IMR-90 (cell line): ENCODE measurements around the gene PDIA2. TPM values are rescaled to one million over a fixed set of nuclear protein-coding genes. Genes with fewer than 3 reads are reported as not detected.

Experiments
- ATAC-seq: fragments of 200-7000 bp; cut with Tn5 transposase; 2 replicates; pipeline ENCODE4 v1.9.1; 2020; ENCODE audit warnings: low read depth, mild to moderate bottlenecking, moderate library complexity
- BruUV-seq: library from RNA; stranded (reverse); fragments of 400-500 nt; replicated peaks from 2 replicates; lab custom pipeline; 2021; lab: Mats Ljungman, UMichigan
- CTCF ChIA-PET: fragments of 300-600 bp; formaldehyde crosslinking; extraction: SDS; loops from one replicate; lab custom pipeline; 2021; ENCODE audit warnings: antibody characterized with exemption; lab: Yijun Ruan, JAX
- POLR2A ChIA-PET: fragments of 300-600 bp; sonication (Branson Sonifier 250); formaldehyde crosslinking; loops from one replicate; lab custom pipeline; 2022; ENCODE audit warnings: antibody characterized with exemption; ENCODE audit not compliant: unreplicated experiment; lab: Charles Lee
- DNase-seq: peaks from one replicate; pipeline ENCODE4 v3.0.0; 2013
- H2AFZ ChIP-seq: replicated peaks from 2 replicates; pipeline ENCODE3; 2013; ENCODE audit warnings: low read length, mild to moderate bottlenecking; ENCODE audit not compliant: poor library complexity
- H2AK5ac ChIP-seq: 2 replicates; pipeline ENCODE4 v1.6.1; 2013; ENCODE audit warnings: low read depth, low read length, inconsistent platforms
- H2AK9ac ChIP-seq: replicated peaks from 2 replicates; pipeline ENCODE3; 2013; ENCODE audit warnings: mild to moderate bottlenecking, low read depth, low read length, moderate library complexity; ENCODE audit not compliant: poor library complexity
- H2BK120ac ChIP-seq: 2 replicates; pipeline ENCODE4 v1.6.1; 2013; ENCODE audit warnings: low read depth, low read length, inconsistent platforms
- H2BK15ac ChIP-seq: 3 replicates; pipeline ENCODE4 v1.6.1; 2013; ENCODE audit warnings: low read depth, low read length, inconsistent platforms
- H2BK20ac ChIP-seq: 2 replicates; pipeline ENCODE4 v1.6.1; 2013; ENCODE audit warnings: low read depth, mild to moderate bottlenecking, inconsistent platforms, low read length, moderate library complexity
- H2BK5ac ChIP-seq: 2 replicates; pipeline ENCODE4 v1.6.1; 2013; ENCODE audit warnings: mild to moderate bottlenecking, low read depth, low read length, inconsistent platforms; ENCODE audit not compliant: poor library complexity, severe bottlenecking
- H3K14ac ChIP-seq: replicated peaks from 2 replicates; pipeline ENCODE4 v1.6.1; 2013; ENCODE audit warnings: low read depth, low read length, inconsistent platforms
- H3K18ac ChIP-seq: 2 replicates; pipeline ENCODE4 v1.6.1; 2013; ENCODE audit warnings: low read depth, low read length, control low read depth
- H3K23ac ChIP-seq: 2 replicates; pipeline ENCODE4 v1.6.1; 2013; ENCODE audit warnings: low read depth, low read length, inconsistent platforms
- H3K27ac ChIP-seq: 2 replicates; pipeline ENCODE4 v1.5.1; 2013; ENCODE audit warnings: mild to moderate bottlenecking, control low read depth, low read length; ENCODE audit not compliant: insufficient read depth
- H3K27me3 ChIP-seq: 2 replicates; pipeline ENCODE4 v1.6.1; 2013; ENCODE audit warnings: low read length; ENCODE audit not compliant: control insufficient read depth, insufficient read depth
- H3K36me3 ChIP-seq: 2 replicates; pipeline ENCODE4 v1.6.1; 2013; ENCODE audit warnings: low read length, mixed read lengths; ENCODE audit not compliant: control insufficient read depth, insufficient read depth
- H3K4ac ChIP-seq: 2 replicates; pipeline ENCODE4 v1.6.1; 2013; ENCODE audit warnings: low read depth, low read length, inconsistent platforms
- H3K4me1 ChIP-seq: 2 replicates; pipeline ENCODE4 v1.6.1; 2013; ENCODE audit warnings: low read length, mixed read lengths; ENCODE audit not compliant: control insufficient read depth, insufficient read depth
- H3K4me2 ChIP-seq: 2 replicates; pipeline ENCODE4 v1.6.1; 2013; ENCODE audit warnings: low read depth, mild to moderate bottlenecking, control low read depth, low read length, moderate library complexity
- H3K4me3 ChIP-seq: 2 replicates; pipeline ENCODE4 v1.5.1; 2013; ENCODE audit warnings: low read depth, mild to moderate bottlenecking, control low read depth, low read length, moderate library complexity; ENCODE audit not compliant: insufficient read depth
- H3K56ac ChIP-seq: 2 replicates; pipeline ENCODE4 v1.6.1; 2013; ENCODE audit warnings: low read length, inconsistent platforms; ENCODE audit not compliant: insufficient read depth; ENCODE audit errors: extremely low read depth
- H3K79me1 ChIP-seq, 2 experiments: 2 replicates each; pipeline ENCODE4 v1.6.1; 2013; ENCODE audit warnings: low read length in 2 of 2, inconsistent platforms in 1 of 2, low read depth in 1 of 2
- H3K9ac ChIP-seq: 2 replicates; pipeline ENCODE4 v1.6.1; 2013; ENCODE audit warnings: low read depth, low read length, control low read depth
- H3K9me1 ChIP-seq: 2 replicates; pipeline ENCODE4 v1.6.1; 2013; ENCODE audit warnings: low read length, inconsistent platforms; ENCODE audit not compliant: insufficient read depth
- H3K9me3 ChIP-seq: 2 replicates; pipeline ENCODE4 v1.6.1; 2013; ENCODE audit warnings: low read length; ENCODE audit not compliant: control insufficient read depth, insufficient read depth
- H4K20me1 ChIP-seq: 2 replicates; pipeline ENCODE4 v1.6.1; 2013; ENCODE audit warnings: low read length, inconsistent platforms; ENCODE audit not compliant: insufficient read depth
- H4K5ac ChIP-seq: 2 replicates; pipeline ENCODE4 v1.6.1; 2013; ENCODE audit warnings: mild to moderate bottlenecking, low read depth, low read length, control low read depth
- H4K8ac ChIP-seq, 2 experiments: 2 replicates each; pipeline ENCODE4 v1.6.1; 2013; ENCODE audit warnings: low read depth in 2 of 2, low read length in 2 of 2, control low read depth in 1 of 2, inconsistent platforms in 1 of 2
- H4K91ac ChIP-seq: 2 replicates; pipeline ENCODE4 v1.6.1; 2013; ENCODE audit warnings: low read depth, low read length, inconsistent platforms; ENCODE audit not compliant: insufficient read depth
- BHLHE40 ChIP-seq: fragments of 150-350 bp; IDR thresholded peaks from 2 replicates; pipeline ENCODE4 v1.6.1; 2016; ENCODE audit warnings: mild to moderate bottlenecking, low read depth, low read length
- CEBPB ChIP-seq: IDR thresholded peaks from 2 replicates; pipeline ENCODE4 v1.6.1; 2012; ENCODE audit warnings: low read depth, low read length, improper control_type of control experiment
- CTCF ChIP-seq: conservative IDR thresholded peaks from 2 replicates; pipeline ENCODE4 v1.5.1; 2012; ENCODE audit warnings: mild to moderate bottlenecking, low read depth, low read length, improper control_type of control experiment
- MAFK ChIP-seq: IDR thresholded peaks from 2 replicates; pipeline ENCODE4 v1.6.1; 2012; ENCODE audit warnings: low read depth, low read length, improper control_type of control experiment
- NFE2L2 ChIP-seq: fragments of 150-350 bp; IDR thresholded peaks from 2 replicates; pipeline ENCODE4 v1.6.1; 2016; ENCODE audit warnings: low read depth, mild to moderate bottlenecking, low read length
- POLR2A ChIP-seq: IDR thresholded peaks from 2 replicates; pipeline ENCODE4 v1.6.1; 2012; ENCODE audit warnings: mild to moderate bottlenecking, low read depth, low read length
- RAD21 ChIP-seq: IDR thresholded peaks from 2 replicates; pipeline ENCODE4 v1.6.1; 2012; ENCODE audit warnings: low read length, improper control_type of control experiment
- RCOR1 ChIP-seq: IDR thresholded peaks from 2 replicates; pipeline ENCODE4 v1.6.1; 2012; ENCODE audit warnings: mild to moderate bottlenecking, low read length, improper control_type of control experiment; ENCODE audit not compliant: insufficient replicate concordance
- RFX5 ChIP-seq: IDR thresholded peaks from 2 replicates; pipeline ENCODE4 v1.8.0; 2012; ENCODE audit warnings: low read depth, mild to moderate bottlenecking, low read length, moderate library complexity
- SMC3 ChIP-seq: fragments of 150-350 bp; IDR thresholded peaks from 2 replicates; pipeline ENCODE4 v1.6.1; 2016; ENCODE audit warnings: low read depth, mild to moderate bottlenecking, antibody characterized with exemption, low read length, moderate library complexity
- USF2 ChIP-seq: fragments of 150-350 bp; IDR thresholded peaks from 2 replicates; pipeline ENCODE4 v1.6.1; 2017; ENCODE audit warnings: mild to moderate bottlenecking, antibody characterized with exemption, low read length, low read depth
- WGBS, 2 experiments: methylation state at CpG; one replicate each; pipeline versions ENCODE4 v1.1.5 to v1.1.7; 2013; ENCODE audit warnings: missing lambda C conversion rate in 2 of 2; ENCODE audit not compliant: insufficient read length in 1 of 2; ENCODE audit errors: extremely low coverage in 2 of 2; 5-methylcytosine and 5-hydroxymethylcytosine counted together
- dilution Hi-C: fragments of 300-500 bp; cut with HindIII; formaldehyde crosslinking; loops from one replicate; pipeline ENCODE4 v1.14.3; 2018; ENCODE audit warnings: low sequenced_read_pairs; ENCODE audit not compliant: unreplicated experiment
- in situ Hi-C: fragments of 300-500 bp; cut with MboI; formaldehyde crosslinking; loops from 3 replicates; pipeline ENCODE4 v1.14.3; 2019; ENCODE audit warnings: low sequenced_read_pairs, inconsistent platforms, mixed read lengths
- intact Hi-C: fragments of 100-400 bp; cut with micrococcal nuclease; formaldehyde crosslinking; loops from 2 replicates; pipeline ENCODE4 v1.10.0; 2022
- polyA plus RNA-seq, 3 experiments: library from polyadenylated mRNA; depleted of rRNA; stranded (reverse); fragments of >200 nt; gene quantifications; 2 replicates each; pipeline ENCODE4 v1.2.3, GENCODE V29; 2012; ENCODE audit warnings: low replicate concordance in 1 of 3
- total RNA-seq: library from RNA; depleted of rRNA; stranded (reverse); fragments of >200 nt; gene quantifications from 2 replicates; pipeline ENCODE4 v1.2.3, GENCODE V29; 2012

PDIA2 gene
- total and polyA plus RNA-seq, 2 of the 4 experiments (the other 2 are of a cell fraction), result 0.17 TPM; not detected in 1

- Histone ChIP-seq H2BK20ac (no peak overlapping the region), H2AFZ (no peak overlapping the region), H3K9me1 (peaks cover 15% of the 10 kb centered on the region), H3K9me3 (no peaks in the 10 kb centered on the region), H4K5ac (no peak overlapping the region), H2BK15ac (no peak overlapping the region), H3K4ac (no peak overlapping the region), H3K27ac (no peak overlapping the region), H4K91ac (no peak overlapping the region), H3K4me2 (no peak overlapping the region), H4K20me1 (peaks cover 82% of the 10 kb centered on the region), H3K79me1 (peaks cover 38 to 76% of the 10 kb centered on the region in 2 experiments), H3K27me3 (no peaks in the 10 kb centered on the region), H2BK120ac (no peak overlapping the region), H3K4me3 (no peak overlapping the region), H3K9ac (no peak overlapping the region), H3K18ac (no peak overlapping the region), H2AK5ac (no peak overlapping the region), H2AK9ac (no peak overlapping the region), H3K23ac (no peak overlapping the region), H3K56ac (no peak overlapping the region), H3K4me1 (no peaks in the 10 kb centered on the region), H3K14ac (no peak overlapping the region), H4K8ac (no peak overlapping the region), H3K36me3 (peaks cover 8% of the 10 kb centered on the region), H2BK5ac (no peak overlapping the region)
- no peak for DNase-seq
- intact Hi-C loops (no loop called here), in situ Hi-C loops (no loop called here), dilution Hi-C loops (no loop called here)
- ChIA-PET POLR2A (no interaction called here), CTCF (no interaction called here)
- no peak; the same call in 1 of the 2 replicates for ATAC-seq
- WGBS, 2 experiments, result no CpG with 5 or more reads among the region's 9 CpGs
- TF ChIP-seq CTCF, result no peak
- TF ChIP-seq SMC3, result no peak
- TF ChIP-seq MAFK, result no peak
- no peak for TF ChIP-seq BHLHE40
- no peak for TF ChIP-seq POLR2A
- no peak for TF ChIP-seq RCOR1
- no peak for TF ChIP-seq CEBPB
- TF ChIP-seq NFE2L2, result no peak
- TF ChIP-seq USF2, result no peak
- no peak for TF ChIP-seq RAD21
- TF ChIP-seq RFX5, result no peak
- BruUV-seq, result no TSS peak
Measured at GRCh38 chr16:321532-321931, 38.6 kb downstream of the PDIA2 start.
